IMR-90 (cell line): ENCODE data around the gene RABGGTA. TPM values are rescaled to one million over a fixed set of nuclear protein-coding genes. Genes with fewer than 3 reads are reported as not detected.

Experiments
- ATAC-seq: fragments of 200-7000 bp; cut with Tn5 transposase; 2 replicates; pipeline ENCODE4 v1.9.1; 2020; ENCODE audit warnings: low read depth, mild to moderate bottlenecking, moderate library complexity
- BruUV-seq: library from RNA; stranded (reverse); fragments of 400-500 nt; replicated peaks from 2 replicates; lab custom pipeline; 2021; lab: Mats Ljungman, UMichigan
- CTCF ChIA-PET: fragments of 300-600 bp; formaldehyde crosslinking; extraction: SDS; loops from one replicate; lab custom pipeline; 2021; ENCODE audit warnings: antibody characterized with exemption; lab: Yijun Ruan, JAX
- POLR2A ChIA-PET: fragments of 300-600 bp; sonication (Branson Sonifier 250); formaldehyde crosslinking; loops from one replicate; lab custom pipeline; 2022; ENCODE audit warnings: antibody characterized with exemption; ENCODE audit not compliant: unreplicated experiment; lab: Charles Lee
- DNase-seq: peaks from one replicate; pipeline ENCODE4 v3.0.0; 2013
- H2AFZ ChIP-seq: replicated peaks from 2 replicates; pipeline ENCODE3; 2013; ENCODE audit warnings: low read length, mild to moderate bottlenecking; ENCODE audit not compliant: poor library complexity
- H2AK5ac ChIP-seq: 2 replicates; pipeline ENCODE4 v1.6.1; 2013; ENCODE audit warnings: low read depth, low read length, inconsistent platforms
- H2AK9ac ChIP-seq: replicated peaks from 2 replicates; pipeline ENCODE3; 2013; ENCODE audit warnings: mild to moderate bottlenecking, low read depth, low read length, moderate library complexity; ENCODE audit not compliant: poor library complexity
- H2BK120ac ChIP-seq: 2 replicates; pipeline ENCODE4 v1.6.1; 2013; ENCODE audit warnings: low read depth, low read length, inconsistent platforms
- H2BK15ac ChIP-seq: 3 replicates; pipeline ENCODE4 v1.6.1; 2013; ENCODE audit warnings: low read depth, low read length, inconsistent platforms
- H2BK20ac ChIP-seq: 2 replicates; pipeline ENCODE4 v1.6.1; 2013; ENCODE audit warnings: low read depth, mild to moderate bottlenecking, inconsistent platforms, low read length, moderate library complexity
- H2BK5ac ChIP-seq: 2 replicates; pipeline ENCODE4 v1.6.1; 2013; ENCODE audit warnings: mild to moderate bottlenecking, low read depth, low read length, inconsistent platforms; ENCODE audit not compliant: poor library complexity, severe bottlenecking
- H3K14ac ChIP-seq: replicated peaks from 2 replicates; pipeline ENCODE4 v1.6.1; 2013; ENCODE audit warnings: low read depth, low read length, inconsistent platforms
- H3K18ac ChIP-seq: 2 replicates; pipeline ENCODE4 v1.6.1; 2013; ENCODE audit warnings: low read depth, low read length, control low read depth
- H3K23ac ChIP-seq: 2 replicates; pipeline ENCODE4 v1.6.1; 2013; ENCODE audit warnings: low read depth, low read length, inconsistent platforms
- H3K27ac ChIP-seq: 2 replicates; pipeline ENCODE4 v1.5.1; 2013; ENCODE audit warnings: mild to moderate bottlenecking, control low read depth, low read length; ENCODE audit not compliant: insufficient read depth
- H3K27me3 ChIP-seq: 2 replicates; pipeline ENCODE4 v1.6.1; 2013; ENCODE audit warnings: low read length; ENCODE audit not compliant: control insufficient read depth, insufficient read depth
- H3K36me3 ChIP-seq: 2 replicates; pipeline ENCODE4 v1.6.1; 2013; ENCODE audit warnings: low read length, mixed read lengths; ENCODE audit not compliant: control insufficient read depth, insufficient read depth
- H3K4ac ChIP-seq: 2 replicates; pipeline ENCODE4 v1.6.1; 2013; ENCODE audit warnings: low read depth, low read length, inconsistent platforms
- H3K4me1 ChIP-seq: 2 replicates; pipeline ENCODE4 v1.6.1; 2013; ENCODE audit warnings: low read length, mixed read lengths; ENCODE audit not compliant: control insufficient read depth, insufficient read depth
- H3K4me2 ChIP-seq: 2 replicates; pipeline ENCODE4 v1.6.1; 2013; ENCODE audit warnings: low read depth, mild to moderate bottlenecking, control low read depth, low read length, moderate library complexity
- H3K4me3 ChIP-seq: 2 replicates; pipeline ENCODE4 v1.5.1; 2013; ENCODE audit warnings: low read depth, mild to moderate bottlenecking, control low read depth, low read length, moderate library complexity; ENCODE audit not compliant: insufficient read depth
- H3K56ac ChIP-seq: 2 replicates; pipeline ENCODE4 v1.6.1; 2013; ENCODE audit warnings: low read length, inconsistent platforms; ENCODE audit not compliant: insufficient read depth; ENCODE audit errors: extremely low read depth
- H3K79me1 ChIP-seq, 2 experiments: 2 replicates each; pipeline ENCODE4 v1.6.1; 2013; ENCODE audit warnings: low read length in 2 of 2, inconsistent platforms in 1 of 2, low read depth in 1 of 2
- H3K9ac ChIP-seq: 2 replicates; pipeline ENCODE4 v1.6.1; 2013; ENCODE audit warnings: low read depth, low read length, control low read depth
- H3K9me1 ChIP-seq: 2 replicates; pipeline ENCODE4 v1.6.1; 2013; ENCODE audit warnings: low read length, inconsistent platforms; ENCODE audit not compliant: insufficient read depth
- H3K9me3 ChIP-seq: 2 replicates; pipeline ENCODE4 v1.6.1; 2013; ENCODE audit warnings: low read length; ENCODE audit not compliant: control insufficient read depth, insufficient read depth
- H4K20me1 ChIP-seq: 2 replicates; pipeline ENCODE4 v1.6.1; 2013; ENCODE audit warnings: low read length, inconsistent platforms; ENCODE audit not compliant: insufficient read depth
- H4K5ac ChIP-seq: 2 replicates; pipeline ENCODE4 v1.6.1; 2013; ENCODE audit warnings: mild to moderate bottlenecking, low read depth, low read length, control low read depth
- H4K8ac ChIP-seq, 2 experiments: 2 replicates each; pipeline ENCODE4 v1.6.1; 2013; ENCODE audit warnings: low read depth in 2 of 2, low read length in 2 of 2, control low read depth in 1 of 2, inconsistent platforms in 1 of 2
- H4K91ac ChIP-seq: 2 replicates; pipeline ENCODE4 v1.6.1; 2013; ENCODE audit warnings: low read depth, low read length, inconsistent platforms; ENCODE audit not compliant: insufficient read depth
- BHLHE40 ChIP-seq: fragments of 150-350 bp; IDR thresholded peaks from 2 replicates; pipeline ENCODE4 v1.6.1; 2016; ENCODE audit warnings: mild to moderate bottlenecking, low read depth, low read length
- CHD1 ChIP-seq: IDR thresholded peaks from 2 replicates; pipeline ENCODE4 v1.6.1; 2012; ENCODE audit warnings: low read depth, low read length, improper control_type of control experiment
- MAFK ChIP-seq: IDR thresholded peaks from 2 replicates; pipeline ENCODE4 v1.6.1; 2012; ENCODE audit warnings: low read depth, low read length, improper control_type of control experiment
- WGBS, 2 experiments: methylation state at CpG; one replicate each; pipeline versions ENCODE4 v1.1.5 to v1.1.7; 2013; ENCODE audit warnings: missing lambda C conversion rate in 2 of 2; ENCODE audit not compliant: insufficient read length in 1 of 2; ENCODE audit errors: extremely low coverage in 2 of 2; 5-methylcytosine and 5-hydroxymethylcytosine counted together
- dilution Hi-C: fragments of 300-500 bp; cut with HindIII; formaldehyde crosslinking; loops from one replicate; pipeline ENCODE4 v1.14.3; 2018; ENCODE audit warnings: low sequenced_read_pairs; ENCODE audit not compliant: unreplicated experiment
- in situ Hi-C: fragments of 300-500 bp; cut with MboI; formaldehyde crosslinking; loops from 3 replicates; pipeline ENCODE4 v1.14.3; 2019; ENCODE audit warnings: low sequenced_read_pairs, inconsistent platforms, mixed read lengths
- intact Hi-C: fragments of 100-400 bp; cut with micrococcal nuclease; formaldehyde crosslinking; loops from 2 replicates; pipeline ENCODE4 v1.10.0; 2022
- polyA plus RNA-seq, 3 experiments: library from polyadenylated mRNA; depleted of rRNA; stranded (reverse); fragments of >200 nt; gene quantifications; 2 replicates each; pipeline ENCODE4 v1.2.3, GENCODE V29; 2012; ENCODE audit warnings: low replicate concordance in 1 of 3
- total RNA-seq: library from RNA; depleted of rRNA; stranded (reverse); fragments of >200 nt; gene quantifications from 2 replicates; pipeline ENCODE4 v1.2.3, GENCODE V29; 2012
- TF ChIP-seq, protein P1 (sequence below): fragments of 150-350 bp; IDR thresholded peaks from 2 replicates; pipeline ENCODE4 v1.6.1; 2016; ENCODE audit warnings: low read depth, mild to moderate bottlenecking, low read length, moderate library complexity, borderline replicate concordance
- TF ChIP-seq, protein P2 (sequence below): fragments of 150-350 bp; IDR thresholded peaks from 2 replicates; pipeline ENCODE4 v1.6.1; 2017; ENCODE audit warnings: mild to moderate bottlenecking, antibody characterized with exemption, low read length, low read depth

The RABGGTA gene
- total and polyA plus RNA-seq, 2 of the 4 experiments (the other 2 are of a cell fraction) = 25.6 to 55.6 TPM

DNA sequence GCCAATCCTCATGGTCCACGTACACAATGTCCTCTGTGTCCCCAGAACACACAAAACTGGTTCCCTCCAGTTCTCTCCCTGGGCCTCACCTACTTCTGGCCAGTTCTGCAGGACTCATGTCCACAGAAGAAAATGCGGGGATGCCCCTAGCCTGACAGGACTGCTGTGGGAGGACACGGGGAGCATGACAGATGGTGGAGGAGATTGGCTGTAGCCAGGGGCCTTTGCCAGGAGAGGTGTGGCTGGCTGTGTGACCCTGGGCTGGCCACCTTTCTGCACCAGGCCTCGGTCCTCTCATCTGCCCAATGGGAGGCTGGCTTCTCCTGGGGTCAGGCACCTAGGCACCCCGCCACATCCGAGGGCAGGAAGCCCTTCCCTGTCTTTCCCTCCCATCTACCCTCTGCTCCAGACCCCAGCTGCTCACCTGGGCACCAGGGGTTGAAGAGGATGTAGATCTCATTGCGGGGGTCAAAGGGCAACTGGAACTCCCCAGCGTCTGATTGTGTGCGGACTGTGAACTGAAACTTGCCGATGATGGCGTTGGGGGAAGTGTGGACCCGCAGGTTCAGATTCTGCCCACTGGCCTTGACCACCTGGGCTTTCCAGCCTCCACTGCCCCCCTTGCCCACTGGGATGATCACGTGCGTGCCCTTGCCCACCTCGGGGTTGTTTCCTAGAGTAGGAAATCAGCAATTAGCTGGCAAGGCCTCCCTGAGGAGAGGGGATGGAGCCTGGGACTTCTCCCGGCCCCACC, 11.2 kb downstream of the RABGGTA start:
- in situ Hi-C loops (no loop called here), dilution Hi-C loops (no loop called here), intact Hi-C loops (no loop called here)
- H3K56ac ChIP-seq = no peak overlapping the region
- no peak overlapping the region for H2BK15ac ChIP-seq
- H3K23ac ChIP-seq = no peak overlapping the region
- DNase-seq (no peak), ATAC-seq (no peak)
- H2AK5ac ChIP-seq = no peak overlapping the region
- H2AFZ ChIP-seq = no peak overlapping the region
- H3K27me3 ChIP-seq = no peaks in the 10 kb centered on the region
- H2AK9ac ChIP-seq = peak overlapping the region; percentile 42
- no peak overlapping the region for H2BK5ac ChIP-seq
- no peak overlapping the region for H3K9ac ChIP-seq
- CTCF ChIA-PET = no interaction called here
- no TSS peak for BruUV-seq
- no peak overlapping the region for H4K5ac ChIP-seq
- no peaks in the 10 kb centered on the region for H4K20me1 ChIP-seq
- no peak overlapping the region for H3K27ac ChIP-seq
- peak overlapping the region in 1 of 2 experiments; percentile 65; a peak in 1 of 4 replicates for H4K8ac ChIP-seq
- POLR2A ChIA-PET = no interaction called here
- H3K36me3 ChIP-seq = no peaks in the 10 kb centered on the region
- H2BK120ac ChIP-seq = 0 out of 2 replicates have a peak overlapping the region, but pooled peaks have one; percentile 48
- 70% methylated on average over 4 of the region's 16 CpGs; no CpG with 5 or more reads in 1 of the 2 experiments for WGBS, 2 experiments
- H3K9me1 ChIP-seq = peaks cover 16% of the 10 kb centered on the region; the same call in 1 of the 2 replicates
- H3K79me1 ChIP-seq = peaks cover 0 to 2% of the 10 kb centered on the region in 2 experiments; a peak in 1 of 4 replicates
- peaks cover 8% of the 10 kb centered on the region for H3K4me1 ChIP-seq
- H3K4ac ChIP-seq = no peak overlapping the region; the same call in 1 of the 2 replicates
- H3K9me3 ChIP-seq = no peaks in the 10 kb centered on the region
- H2BK20ac ChIP-seq = no peak overlapping the region
- H3K4me2 ChIP-seq = no peak overlapping the region
- no peak overlapping the region for H3K4me3 ChIP-seq
- TF ChIP-seq, protein P1, sequence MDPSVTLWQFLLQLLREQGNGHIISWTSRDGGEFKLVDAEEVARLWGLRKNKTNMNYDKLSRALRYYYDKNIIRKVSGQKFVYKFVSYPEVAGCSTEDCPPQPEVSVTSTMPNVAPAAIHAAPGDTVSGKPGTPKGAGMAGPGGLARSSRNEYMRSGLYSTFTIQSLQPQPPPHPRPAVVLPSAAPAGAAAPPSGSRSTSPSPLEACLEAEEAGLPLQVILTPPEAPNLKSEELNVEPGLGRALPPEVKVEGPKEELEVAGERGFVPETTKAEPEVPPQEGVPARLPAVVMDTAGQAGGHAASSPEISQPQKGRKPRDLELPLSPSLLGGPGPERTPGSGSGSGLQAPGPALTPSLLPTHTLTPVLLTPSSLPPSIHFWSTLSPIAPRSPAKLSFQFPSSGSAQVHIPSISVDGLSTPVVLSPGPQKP = no peak
- no peak for TF ChIP-seq MAFK
- TF ChIP-seq CHD1 = no peak
- no peak for TF ChIP-seq BHLHE40
- TF ChIP-seq, protein P2, sequence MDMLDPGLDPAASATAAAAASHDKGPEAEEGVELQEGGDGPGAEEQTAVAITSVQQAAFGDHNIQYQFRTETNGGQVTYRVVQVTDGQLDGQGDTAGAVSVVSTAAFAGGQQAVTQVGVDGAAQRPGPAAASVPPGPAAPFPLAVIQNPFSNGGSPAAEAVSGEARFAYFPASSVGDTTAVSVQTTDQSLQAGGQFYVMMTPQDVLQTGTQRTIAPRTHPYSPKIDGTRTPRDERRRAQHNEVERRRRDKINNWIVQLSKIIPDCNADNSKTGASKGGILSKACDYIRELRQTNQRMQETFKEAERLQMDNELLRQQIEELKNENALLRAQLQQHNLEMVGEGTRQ = no peak
- H4K91ac ChIP-seq = no peak overlapping the region
- H3K14ac ChIP-seq = no peak overlapping the region
- H3K18ac ChIP-seq = no peak overlapping the region
